ENCODE measurements around the gene DACT1.

DACT1 gene

GRCh38 chr14:58677001-58677400 lies 39.2 kb downstream of the DACT1 start:
- TF ChIP-seq CTCF (IDR thresholded peaks at IDR 0.05; ENCODE audit: insufficient read depth, low read depth, low read length, missing control alignments), result no peak
- DNase-seq (ENCODE audit: low read depth), result no peak
- H3K4me3 ChIP-seq (ENCODE audit: low read length), result no peak overlapping the region

DNA sequence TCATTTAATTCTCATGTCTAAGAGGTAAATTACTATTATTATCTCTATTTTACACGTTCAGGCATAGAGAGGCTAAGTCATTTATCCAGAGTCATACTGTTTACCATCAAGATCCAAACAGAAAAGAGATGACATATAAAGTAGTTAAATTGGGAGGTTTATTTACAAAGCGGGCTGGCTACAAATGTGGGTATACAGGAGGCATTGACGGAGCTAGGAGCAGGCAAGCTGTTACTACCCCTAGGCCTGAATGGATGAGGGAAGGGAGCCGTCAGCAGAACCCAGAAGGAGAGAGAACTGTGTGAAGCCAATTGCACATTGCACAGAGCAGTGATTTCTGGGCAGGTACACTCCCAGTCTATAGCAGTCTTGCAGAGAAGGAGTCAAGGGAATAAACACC lies 39.8 kb downstream of the DACT1 start:
- no peak for TF ChIP-seq CTCF (IDR thresholded peaks at IDR 0.05; ENCODE audit: insufficient read depth, low read depth, low read length, missing control alignments)
- H3K4me3 ChIP-seq (ENCODE audit: low read length), result no peak overlapping the region
- DNase-seq (ENCODE audit: low read depth), result no peak

- no peak overlapping the region for H3K4me3 ChIP-seq (ENCODE audit: low read length)
- DNase-seq (ENCODE audit: low read depth), result peak; percentile 41
- no peak for TF ChIP-seq CTCF (IDR thresholded peaks at IDR 0.05; ENCODE audit: insufficient read depth, low read depth, low read length, missing control alignments)
Measured at GRCh38 chr14:58677996-58678395, 40.2 kb downstream of the DACT1 start.

- H3K4me3 ChIP-seq (ENCODE audit: low read length), result no peak overlapping the region
- DNase-seq (ENCODE audit: low read depth), result no peak
- no peak for TF ChIP-seq CTCF (IDR thresholded peaks at IDR 0.05; ENCODE audit: insufficient read depth, low read depth, low read length, missing control alignments)
Measured at GRCh38 chr14:58680698-58681097, 42.9 kb downstream of the DACT1 start.

GRCh38 chr14:58687232-58687795 lies 49.6 kb downstream of the DACT1 start:
- no peak for TF ChIP-seq CTCF (IDR thresholded peaks at IDR 0.05; ENCODE audit: insufficient read depth, low read depth, low read length, missing control alignments)
- H3K4me3 ChIP-seq (ENCODE audit: low read length), result no peak overlapping the region
- no peak for DNase-seq (ENCODE audit: low read depth)

- no peak overlapping the region for H3K4me3 ChIP-seq (ENCODE audit: low read length)
- TF ChIP-seq CTCF (IDR thresholded peaks at IDR 0.05; ENCODE audit: insufficient read depth, low read depth, low read length, missing control alignments), result no peak
- no peak for DNase-seq (ENCODE audit: low read depth)
Measured at GRCh38 chr14:58690801-58691516, 53.2 kb downstream of the DACT1 start.

GRCh38 chr14:58693048-58693447 lies 55.3 kb downstream of the DACT1 start:
- TF ChIP-seq CTCF (IDR thresholded peaks at IDR 0.05; ENCODE audit: insufficient read depth, low read depth, low read length, missing control alignments), result no peak
- no peak overlapping the region for H3K4me3 ChIP-seq (ENCODE audit: low read length)
- DNase-seq (ENCODE audit: low read depth), result peak; percentile 7
